Activated CD4-positive, CD25-positive, alpha-beta regulatory T cell treated with anti-CD3 and anti-CD28 coated beads, Interleukin-2, amount 50 U/mL, for 16 hours (primary cell): ENCODE measurements around the gene ATP6V0A1.
"Not testable (repeated sequence)": the region's sequence is repeated elsewhere in the genome, so short reads cannot be mapped to it uniquely, and the experiment has no call there.

ENCODE experiments used
- DNase-seq: peaks from one replicate; pipeline ENCODE4 v3.0.0-alpha.2; 2020; ENCODE audit warnings: low read depth, low spot score

Gene ATP6V0A1

GRCh38 chr17:42538482-42538881 is 79.8 kb downstream of the ATP6V0A1 start:
- no peak for DNase-seq

GRCh38 chr17:42540558-42540957 is 81.9 kb downstream of the ATP6V0A1 start:
- DNase-seq = not testable (repeated sequence)

GRCh38 chr17:42541041-42541833 is 82.6 kb downstream of the ATP6V0A1 start:
- DNase-seq = no peak

GRCh38 chr17:42543190-42544079 is 84.8 kb downstream of the ATP6V0A1 start:
- DNase-seq = no peak

- no peak for DNase-seq
Measured at GRCh38 chr17:42544874-42545283, 86.2 kb downstream of the ATP6V0A1 start.

- not testable (repeated sequence) for DNase-seq
Measured at GRCh38 chr17:42545755-42546505, 87.3 kb downstream of the ATP6V0A1 start.

GRCh38 chr17:42547001-42547461 is 88.4 kb downstream of the ATP6V0A1 start:
- DNase-seq = no peak

GRCh38 chr17:42547698-42548069 is 89.0 kb downstream of the ATP6V0A1 start:
- no peak for DNase-seq

GRCh38 chr17:42548070-42548837 is 89.6 kb downstream of the ATP6V0A1 start:
- peak; percentile 52 for DNase-seq

GRCh38 chr17:42548993-42549755 is 90.5 kb downstream of the ATP6V0A1 start:
- DNase-seq = no peak

- DNase-seq = not testable (repeated sequence)
Measured at GRCh38 chr17:42552736-42553135, 94.1 kb downstream of the ATP6V0A1 start, which contains the start of gene HSD17B1. Gene HSD17B1 (plus strand): TSS chr17:42552923. CDS start chr17:42552934, 11 bp downstream.

- DNase-seq = no peak
Measured at GRCh38 chr17:42553161-42553818, 94.6 kb downstream of the ATP6V0A1 start.

GRCh38 chr17:42553866-42554249 is 95.2 kb downstream of the ATP6V0A1 start:
- DNase-seq = no peak

GRCh38 chr17:42554250-42555121 is 95.8 kb downstream of the ATP6V0A1 start:
- DNase-seq = peak; percentile 34

GRCh38 chr17:42555122-42555622 is 96.5 kb downstream of the ATP6V0A1 start:
- no peak for DNase-seq

- not testable (repeated sequence) for DNase-seq
Measured at GRCh38 chr17:42555961-42556617, 97.4 kb downstream of the ATP6V0A1 start.

- DNase-seq = no peak
Measured at GRCh38 chr17:42559075-42559474, 100.4 kb downstream of the ATP6V0A1 start.

- DNase-seq = no peak
Measured at GRCh38 chr17:42560246-42560645, 101.6 kb downstream of the ATP6V0A1 start.
